ENCODE data around the gene SLC39A7.

Gene SLC39A7

GRCh38 chr6:33202799-33203198 is 2.1 kb downstream of the SLC39A7 start:
- Histone ChIP-seq H4K91ac (ENCODE audit: low read depth, low read length) (no peak overlapping the region), H2AFZ (ENCODE audit: insufficient read depth, low read length, poor library complexity) (no peak overlapping the region), H3K4me1 (ENCODE audit: control insufficient read depth in 1 of 2, insufficient read depth in 2 of 2, low read length in 2 of 2) (peaks cover 24 to 39% of the 10 kb centered on the region in 2 experiments), H3K79me1 (ENCODE audit: low read length) (peaks cover 19% of the 10 kb centered on the region), H3K14ac (ENCODE audit: low read length) (no peak overlapping the region), H3K4me2 (ENCODE audit: low read length) (no peak overlapping the region), H4K12ac (ENCODE audit: low read depth, low read length) (no peak overlapping the region), H3K27ac (ENCODE audit: low read depth, low read length) (no peak overlapping the region), H3K4ac (ENCODE audit: low read depth, low read length) (peak overlapping the region; percentile 15), H2AK5ac (ENCODE audit: low read length) (no peak overlapping the region), H3K9ac (ENCODE audit: low read length) (no peak overlapping the region), H3K4me3 (ENCODE audit: low read depth, low read length) (no peak overlapping the region), H2BK120ac (ENCODE audit: insufficient read depth, low read length, poor library complexity) (no peak overlapping the region), H2BK12ac (ENCODE audit: low read length) (no peak overlapping the region), H3K36me3 (ENCODE audit: control insufficient read depth in 1 of 2, insufficient read depth in 2 of 2, low read length in 2 of 2) (peaks cover 24 to 28% of the 10 kb centered on the region in 2 experiments), H3K27me3 (ENCODE audit: insufficient read depth, low read length) (no peaks in the 10 kb centered on the region), H3K79me2 (ENCODE audit: control insufficient read depth, insufficient read depth, low read length, poor library complexity) (peaks cover 20% of the 10 kb centered on the region), H2BK5ac (ENCODE audit: low read depth, low read length, poor library complexity) (no peak overlapping the region), H3K18ac (ENCODE audit: low read length) (no peak overlapping the region), H3K23ac (ENCODE audit: low read length) (no peak overlapping the region), H4K8ac (ENCODE audit: low read depth, low read length) (no peak overlapping the region), H3K9me3 (ENCODE audit: insufficient read depth, low read depth, low read length) (peaks cover 3% of the 10 kb centered on the region)
- no peak for DNase-seq
- no CpG with 5 or more reads among the region's 6 CpGs for WGBS (ENCODE audit: extremely low coverage, insufficient coverage, insufficient read length)

GRCh38 chr6:33203443-33204164 is 2.9 kb downstream of the SLC39A7 start:
- Histone ChIP-seq H3K14ac (ENCODE audit: low read length) (no peak overlapping the region), H4K91ac (ENCODE audit: low read depth, low read length) (no peak overlapping the region), H4K12ac (ENCODE audit: low read depth, low read length) (no peak overlapping the region), H2BK5ac (ENCODE audit: low read depth, low read length, poor library complexity) (no peak overlapping the region), H3K9me3 (ENCODE audit: insufficient read depth, low read depth, low read length) (peaks cover 3% of the 10 kb centered on the region), H3K4me1 (ENCODE audit: control insufficient read depth in 1 of 2, insufficient read depth in 2 of 2, low read length in 2 of 2) (peaks cover 24 to 39% of the 10 kb centered on the region in 2 experiments), H3K4me2 (ENCODE audit: low read length) (peak overlapping the region; percentile 24), H3K36me3 (ENCODE audit: control insufficient read depth in 1 of 2, insufficient read depth in 2 of 2, low read length in 2 of 2) (peaks cover 24 to 28% of the 10 kb centered on the region in 2 experiments), H4K8ac (ENCODE audit: low read depth, low read length) (no peak overlapping the region), H3K4ac (ENCODE audit: low read depth, low read length) (no peak overlapping the region), H3K9ac (ENCODE audit: low read length) (no peak overlapping the region), H3K27ac (ENCODE audit: low read depth, low read length) (no peak overlapping the region), H3K79me1 (ENCODE audit: low read length) (peaks cover 26% of the 10 kb centered on the region), H3K18ac (ENCODE audit: low read length) (no peak overlapping the region), H2AFZ (ENCODE audit: insufficient read depth, low read length, poor library complexity) (no peak overlapping the region), H2AK5ac (ENCODE audit: low read length) (no peak overlapping the region), H3K4me3 (ENCODE audit: low read depth, low read length) (no peak overlapping the region), H3K27me3 (ENCODE audit: insufficient read depth, low read length) (no peaks in the 10 kb centered on the region), H2BK120ac (ENCODE audit: insufficient read depth, low read length, poor library complexity) (no peak overlapping the region), H3K79me2 (ENCODE audit: control insufficient read depth, insufficient read depth, low read length, poor library complexity) (peaks cover 27% of the 10 kb centered on the region), H2BK12ac (ENCODE audit: low read length) (no peak overlapping the region), H3K23ac (ENCODE audit: low read length) (no peak overlapping the region)
- no CpG with 5 or more reads among the region's 7 CpGs for WGBS (ENCODE audit: extremely low coverage, insufficient coverage, insufficient read length)
- no peak for DNase-seq

DNA sequence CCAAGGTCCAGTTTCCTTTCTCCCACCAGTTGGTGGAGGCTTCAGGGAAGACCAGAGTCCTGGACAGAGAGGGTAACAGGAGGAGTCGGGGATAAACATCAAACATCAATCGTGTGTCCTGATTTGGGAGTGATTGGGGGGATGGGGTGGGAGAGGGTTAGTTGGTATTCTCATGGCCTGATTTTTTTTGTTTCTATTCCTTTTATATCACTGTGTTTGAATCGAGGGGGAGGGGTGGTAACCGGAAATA is 3.4 kb downstream of the SLC39A7 start:
- H2BK120ac ChIP-seq (ENCODE audit: insufficient read depth, low read length, poor library complexity): no peak overlapping the region
- no peak overlapping the region for H3K4me3 ChIP-seq (ENCODE audit: low read depth, low read length)
- no peak for DNase-seq
- peaks cover 3% of the 10 kb centered on the region for H3K9me3 ChIP-seq (ENCODE audit: insufficient read depth, low read depth, low read length)
- H2BK12ac ChIP-seq (ENCODE audit: low read length): no peak overlapping the region
- H4K12ac ChIP-seq (ENCODE audit: low read depth, low read length): no peak overlapping the region
- H3K27me3 ChIP-seq (ENCODE audit: insufficient read depth, low read length): no peaks in the 10 kb centered on the region
- H2BK5ac ChIP-seq (ENCODE audit: low read depth, low read length, poor library complexity): no peak overlapping the region
- no peak overlapping the region for H3K18ac ChIP-seq (ENCODE audit: low read length)
- no peak overlapping the region for H2AK5ac ChIP-seq (ENCODE audit: low read length)
- H3K14ac ChIP-seq (ENCODE audit: low read length): no peak overlapping the region
- no peak overlapping the region for H3K9ac ChIP-seq (ENCODE audit: low read length)
- no peak overlapping the region for H4K8ac ChIP-seq (ENCODE audit: low read depth, low read length)
- H3K4me1 ChIP-seq (ENCODE audit: control insufficient read depth in 1 of 2, insufficient read depth in 2 of 2, low read length in 2 of 2): peaks cover 24 to 42% of the 10 kb centered on the region in 2 experiments
- H3K23ac ChIP-seq (ENCODE audit: low read length): no peak overlapping the region
- peaks cover 26% of the 10 kb centered on the region for H3K79me1 ChIP-seq (ENCODE audit: low read length)
- H3K4me2 ChIP-seq (ENCODE audit: low read length): peak overlapping the region; percentile 24
- WGBS (ENCODE audit: extremely low coverage, insufficient coverage, insufficient read length): no CpG with 5 or more reads among the region's 4 CpGs
- H3K4ac ChIP-seq (ENCODE audit: low read depth, low read length): no peak overlapping the region
- H3K27ac ChIP-seq (ENCODE audit: low read depth, low read length): no peak overlapping the region
- H3K36me3 ChIP-seq (ENCODE audit: control insufficient read depth in 1 of 2, insufficient read depth in 2 of 2, low read length in 2 of 2): peaks cover 24 to 28% of the 10 kb centered on the region in 2 experiments
- H3K79me2 ChIP-seq (ENCODE audit: control insufficient read depth, insufficient read depth, low read length, poor library complexity): peaks cover 27% of the 10 kb centered on the region
- H4K91ac ChIP-seq (ENCODE audit: low read depth, low read length): no peak overlapping the region
- H2AFZ ChIP-seq (ENCODE audit: insufficient read depth, low read length, poor library complexity): no peak overlapping the region

GRCh38 chr6:33204415-33205190 is 3.9 kb downstream of the SLC39A7 start, which contains the start of gene HSD17B8:
Gene HSD17B8, plus strand, starts transcription at chr6:33204655. Its CDS starts 14 bp downstream, at chr6:33204669.
- peak; percentile 91 to 94 for DNase-seq
- H3K79me1 ChIP-seq (ENCODE audit: low read length): peaks cover 26% of the 10 kb centered on the region
- peaks cover 26 to 30% of the 10 kb centered on the region in 2 experiments for H3K36me3 ChIP-seq (ENCODE audit: control insufficient read depth in 1 of 2, insufficient read depth in 2 of 2, low read length in 2 of 2)
- H4K91ac ChIP-seq (ENCODE audit: low read depth, low read length): peak within 1 kb of the TSS; percentile 31
- H3K4me3 ChIP-seq (ENCODE audit: low read depth, low read length): peak within 1 kb of the TSS; percentile 75
- peak within 1 kb of the TSS; percentile 95 for H3K4me2 ChIP-seq (ENCODE audit: low read length)
- H2BK12ac ChIP-seq (ENCODE audit: low read length): no peak within 1 kb of the TSS
- H4K8ac ChIP-seq (ENCODE audit: low read depth, low read length): peak within 1 kb of the TSS; percentile 54
- peak within 1 kb of the TSS; percentile 17 for H4K12ac ChIP-seq (ENCODE audit: low read depth, low read length)
- peaks cover 4% of the 10 kb centered on the region for H3K9me3 ChIP-seq (ENCODE audit: insufficient read depth, low read depth, low read length)
- peak within 1 kb of the TSS; percentile 11 for H3K4ac ChIP-seq (ENCODE audit: low read depth, low read length)
- no CpG with 5 or more reads among the region's 48 CpGs for WGBS (ENCODE audit: extremely low coverage, insufficient coverage, insufficient read length)
- H2BK120ac ChIP-seq (ENCODE audit: insufficient read depth, low read length, poor library complexity): peak within 1 kb of the TSS; percentile 7
- peak within 1 kb of the TSS; percentile 16 for H3K27ac ChIP-seq (ENCODE audit: low read depth, low read length)
- peaks cover 21 to 39% of the 10 kb centered on the region in 2 experiments for H3K4me1 ChIP-seq (ENCODE audit: control insufficient read depth in 1 of 2, insufficient read depth in 2 of 2, low read length in 2 of 2)
- peaks cover 27% of the 10 kb centered on the region for H3K79me2 ChIP-seq (ENCODE audit: control insufficient read depth, insufficient read depth, low read length, poor library complexity)
- no peak within 1 kb of the TSS for H2BK5ac ChIP-seq (ENCODE audit: low read depth, low read length, poor library complexity)
- peak within 1 kb of the TSS; percentile 39 for H2AK5ac ChIP-seq (ENCODE audit: low read length)
- peak within 1 kb of the TSS; percentile 27 for H2AFZ ChIP-seq (ENCODE audit: insufficient read depth, low read length, poor library complexity)
- H3K14ac ChIP-seq (ENCODE audit: low read length): peak within 1 kb of the TSS; percentile 50
- H3K23ac ChIP-seq (ENCODE audit: low read length): no peak within 1 kb of the TSS
- H3K9ac ChIP-seq (ENCODE audit: low read length): peak within 1 kb of the TSS; percentile 1
- H3K27me3 ChIP-seq (ENCODE audit: insufficient read depth, low read length): no peaks in the 10 kb centered on the region
- peak within 1 kb of the TSS; percentile 57 for H3K18ac ChIP-seq (ENCODE audit: low read length)

All from trophoblast cell (in vitro differentiated cells and primary cell).